ENCODE measurements around the gene IFITM5.
"Not testable (repeated sequence)": the region's sequence is repeated elsewhere in the genome, so short reads cannot be mapped to it uniquely, and the experiment has no call there.

IFITM5 gene

DNA sequence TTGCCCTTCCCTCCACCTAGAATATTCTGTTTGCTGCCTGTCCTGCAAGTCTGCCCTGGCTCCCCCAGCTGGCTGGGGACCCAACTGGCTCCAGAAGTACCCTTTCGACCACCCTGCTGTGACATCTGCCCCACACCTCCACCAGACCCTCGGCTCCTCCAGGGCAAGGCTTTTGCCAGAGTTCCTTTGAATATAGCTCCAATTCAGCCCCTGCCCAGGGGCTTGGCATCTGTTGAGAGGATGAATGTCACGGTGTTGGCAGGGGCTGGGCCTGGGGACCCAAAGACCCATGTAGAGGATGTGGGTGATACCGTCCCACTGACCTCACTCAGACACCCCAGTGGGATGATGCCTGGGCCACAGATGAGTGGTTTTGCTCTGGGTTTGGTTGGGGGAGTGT lies 17.2 kb downstream of the IFITM5 start:
- no peak for DNase-seq

DNA sequence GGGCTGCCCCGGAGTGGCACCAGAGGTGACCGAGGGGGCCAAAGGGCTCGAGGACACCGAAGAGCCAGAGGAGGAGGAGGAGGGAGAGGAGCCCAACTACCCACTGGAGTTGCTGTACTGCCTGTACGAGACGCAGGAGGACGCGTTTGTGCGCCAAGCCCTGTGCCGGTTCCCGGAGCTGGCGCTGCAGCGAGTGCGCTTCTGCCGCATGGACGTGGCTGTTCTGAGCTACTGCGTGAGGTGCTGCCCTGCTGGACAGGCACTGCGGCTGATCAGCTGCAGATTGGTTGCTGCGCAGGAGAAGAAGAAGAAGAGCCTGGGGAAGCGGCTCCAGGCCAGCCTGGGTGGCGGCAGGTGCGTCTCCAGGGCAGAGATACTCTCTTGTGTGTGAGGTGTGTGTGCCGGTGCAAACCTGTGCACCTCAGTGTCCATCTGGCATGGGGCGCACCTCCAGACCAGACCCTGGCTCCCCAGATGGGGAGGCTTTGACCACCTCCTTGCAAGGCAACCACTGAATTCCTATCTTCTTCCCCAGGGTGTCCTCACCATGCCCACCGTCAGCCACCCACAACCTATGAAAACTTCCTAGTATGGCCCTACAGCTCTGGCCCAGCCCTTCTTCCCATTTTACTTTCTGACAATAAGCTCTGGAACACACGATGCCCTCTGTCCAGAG lies 17.7 kb downstream of the IFITM5 start:
- DNase-seq: no peak

DNA sequence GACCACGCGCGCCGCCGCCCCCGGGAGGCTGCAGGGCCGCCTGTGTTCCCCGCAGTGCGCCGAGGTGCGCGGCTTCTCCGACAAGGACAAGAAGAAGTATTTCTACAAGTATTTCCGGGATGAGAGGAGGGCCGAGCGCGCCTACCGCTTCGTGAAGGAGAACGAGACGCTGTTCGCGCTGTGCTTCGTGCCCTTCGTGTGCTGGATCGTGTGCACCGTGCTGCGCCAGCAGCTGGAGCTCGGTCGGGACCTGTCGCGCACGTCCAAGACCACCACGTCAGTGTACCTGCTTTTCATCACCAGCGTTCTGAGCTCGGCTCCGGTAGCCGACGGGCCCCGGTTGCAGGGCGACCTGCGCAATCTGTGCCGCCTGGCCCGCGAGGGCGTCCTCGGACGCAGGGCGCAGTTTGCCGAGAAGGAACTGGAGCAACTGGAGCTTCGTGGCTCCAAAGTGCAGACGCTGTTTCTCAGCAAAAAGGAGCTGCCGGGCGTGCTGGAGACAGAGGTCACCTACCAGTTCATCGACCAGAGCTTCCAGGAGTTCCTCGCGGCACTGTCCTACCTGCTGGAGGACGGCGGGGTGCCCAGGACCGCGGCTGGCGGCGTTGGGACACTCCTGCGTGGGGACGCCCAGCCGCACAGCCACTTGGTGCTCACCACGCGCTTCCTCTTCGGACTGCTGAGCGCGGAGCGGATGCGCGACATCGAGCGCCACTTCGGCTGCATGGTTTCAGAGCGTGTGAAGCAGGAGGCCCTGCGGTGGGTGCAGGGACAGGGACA lies 18.4 kb downstream of the IFITM5 start:
- no peak for DNase-seq

- DNase-seq: no peak
These were observed 19.2 kb downstream of the IFITM5 start for GRCh38 chr11:279966-280705.

GRCh38 chr11:279040-279965 lies 20.0 kb downstream of the IFITM5 start:
- no peak for DNase-seq

DNA sequence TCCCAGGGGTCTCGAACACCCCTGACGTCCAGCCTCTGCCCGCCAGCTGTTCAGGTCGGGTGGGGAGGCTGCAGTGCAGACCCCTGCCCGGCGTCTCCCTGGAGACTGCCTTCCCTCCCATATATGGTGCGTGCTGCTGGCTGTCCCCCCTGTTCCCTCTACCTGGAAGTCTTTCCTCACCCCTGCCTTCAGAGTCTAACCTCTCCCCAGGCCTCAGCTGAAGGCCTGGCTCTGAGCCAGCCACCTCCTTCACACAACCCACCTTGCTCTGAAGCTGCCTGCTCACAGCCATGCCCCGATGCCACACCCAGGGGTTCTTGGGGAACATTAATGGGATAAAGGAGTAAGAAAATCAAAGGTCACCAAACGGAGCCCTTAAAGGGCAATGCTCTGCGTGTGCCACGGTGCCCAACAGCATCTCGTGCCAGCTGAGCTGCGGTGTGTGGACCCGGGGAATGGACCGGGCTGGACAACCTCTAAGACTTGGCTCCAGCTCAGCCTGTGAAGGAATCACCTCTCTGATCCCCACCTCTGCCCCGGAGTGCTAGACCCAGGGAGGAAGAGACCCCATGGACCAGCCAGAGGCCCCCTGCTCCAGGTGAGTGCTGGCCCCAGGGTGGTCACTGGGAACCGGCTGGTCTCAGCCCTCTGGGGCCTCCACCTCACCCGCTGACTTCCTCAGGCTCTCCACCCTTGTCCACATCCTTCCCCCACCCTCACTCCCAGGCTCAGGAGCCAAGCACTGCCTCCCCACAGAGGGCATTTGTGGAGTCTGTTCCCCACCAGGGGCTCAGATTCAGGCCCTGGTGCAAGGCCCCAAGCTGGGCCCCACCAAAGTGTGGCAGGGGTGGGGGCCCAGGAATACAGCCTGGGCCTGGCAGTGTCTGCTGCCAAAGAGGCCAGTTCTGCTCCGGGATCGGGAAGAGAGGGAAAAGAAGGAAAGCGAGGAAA lies 21.1 kb downstream of the IFITM5 start, which contains the start of gene NLRP6:
TSS of gene NLRP6 (plus strand) at position 407 of the 951 bp plus-strand sequence. CDS start at position 570, 163 bp downstream.
- no peak for DNase-seq

DNA sequence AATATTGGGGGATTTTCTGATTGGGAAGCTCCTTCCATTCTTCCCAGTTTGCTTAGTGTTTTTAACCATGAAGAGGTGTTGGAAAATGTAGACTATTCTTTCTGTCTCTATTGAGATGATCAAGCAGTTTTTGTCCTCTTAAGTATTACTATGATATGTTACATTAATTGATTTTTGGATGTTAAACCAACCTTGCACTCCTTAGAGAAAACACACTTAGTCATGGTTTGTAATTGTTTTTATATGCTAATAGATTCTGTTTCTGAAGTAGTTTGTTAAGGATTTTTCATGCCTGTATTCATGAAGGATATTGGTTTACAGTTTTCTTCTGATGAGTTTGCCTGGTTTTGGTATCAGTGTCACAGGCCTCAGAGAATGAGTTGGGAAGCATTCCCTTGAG lies 23.1 kb downstream of the IFITM5 start:
- no peak for DNase-seq

DNA sequence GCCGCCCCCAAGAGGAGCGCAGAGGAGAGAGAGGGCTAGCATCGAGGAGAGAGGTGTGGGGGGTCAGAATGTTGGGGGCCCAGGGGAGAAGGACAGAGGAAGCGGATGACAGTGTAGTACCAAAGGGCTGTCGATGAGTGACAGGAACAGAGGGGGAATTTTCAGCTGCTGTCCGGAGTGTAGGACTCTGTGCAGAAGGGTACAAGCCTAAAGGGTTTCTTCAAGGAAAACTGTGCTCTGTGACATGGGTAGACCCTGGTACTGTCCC lies 26.5 kb downstream of the IFITM5 start:
- no peak for DNase-seq

DNA sequence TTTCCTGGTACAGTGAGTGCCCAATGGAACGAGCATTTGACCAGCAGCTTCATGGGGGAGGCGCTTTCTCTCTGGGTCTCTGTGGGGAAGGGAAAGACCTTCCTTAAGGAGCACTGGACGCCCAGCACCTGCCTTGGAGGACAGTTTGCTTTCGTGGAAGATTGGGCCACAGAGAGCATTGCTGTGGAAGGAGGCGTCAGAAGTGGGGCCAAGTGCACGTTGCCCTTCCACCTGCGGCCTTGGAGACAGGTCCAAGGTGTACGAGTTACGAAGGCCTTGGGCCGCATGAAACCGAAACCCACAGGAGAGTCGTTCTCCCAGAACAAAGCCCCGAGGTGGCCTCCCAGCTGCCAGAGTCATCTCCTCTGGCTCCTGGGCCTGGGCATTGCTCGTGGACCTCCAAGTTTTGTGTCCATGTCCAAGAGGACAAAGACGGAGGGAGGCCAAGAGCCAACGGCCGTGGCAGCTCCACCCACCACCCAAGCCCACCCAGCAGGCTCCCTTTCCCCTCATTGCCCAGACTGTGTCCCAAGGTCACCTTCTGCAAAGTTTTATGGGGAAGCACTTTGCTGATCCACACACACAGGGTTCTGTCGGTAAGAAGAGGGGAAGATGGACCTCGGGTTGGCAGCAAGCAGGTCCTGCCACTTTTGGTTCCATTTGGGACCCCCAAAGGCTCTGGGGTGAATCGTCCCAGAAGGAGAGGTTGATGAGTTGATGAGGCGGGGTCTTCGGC lies 27.0 kb downstream of the IFITM5 start:
- DNase-seq: no peak

DNA sequence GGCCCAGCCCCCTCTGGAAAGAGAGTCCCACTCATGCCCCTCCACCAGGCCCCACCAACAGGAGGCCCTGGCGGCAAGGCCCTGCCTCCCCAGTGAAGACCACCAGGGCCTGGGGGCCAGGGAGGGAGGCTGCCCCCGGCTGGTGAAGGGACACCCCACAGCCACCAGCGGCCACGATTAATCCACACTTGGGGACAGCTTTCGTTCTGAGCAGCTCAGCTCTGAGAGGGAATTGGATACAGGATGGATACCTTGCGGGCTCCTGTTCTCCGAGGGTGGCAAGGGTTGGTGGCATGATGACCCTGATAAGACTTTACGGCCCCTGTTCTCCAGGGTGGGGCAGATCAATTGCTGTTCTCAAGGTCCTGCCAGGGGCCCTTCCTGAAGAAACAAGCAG lies 28.0 kb downstream of the IFITM5 start:
- DNase-seq: no peak

- DNase-seq: no peak
These were observed 28.6 kb downstream of the IFITM5 start for GRCh38 chr11:270451-271318.

GRCh38 chr11:269146-269890 lies 30.0 kb downstream of the IFITM5 start:
- DNase-seq: peak; percentile 95

DNA sequence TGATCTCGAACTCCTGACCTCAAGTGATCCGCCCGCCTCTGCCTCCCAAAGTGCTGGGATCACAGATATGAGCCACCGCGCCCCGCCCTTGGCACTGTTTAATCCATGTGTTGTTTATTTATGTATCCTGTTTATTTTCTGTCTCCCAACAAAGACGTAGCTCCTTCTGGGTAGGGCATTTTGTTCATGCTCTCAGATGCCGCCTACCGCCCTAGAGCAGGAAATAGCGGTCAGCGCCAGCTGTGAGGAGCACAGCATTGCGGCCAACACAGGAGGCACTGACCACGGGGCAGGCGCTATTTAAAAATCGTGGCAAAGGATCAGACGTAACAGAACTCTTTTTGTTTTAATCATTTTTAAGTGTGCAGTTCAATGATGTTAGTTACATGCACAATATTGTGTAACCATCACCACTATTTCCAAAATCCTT lies 30.6 kb downstream of the IFITM5 start:
- not testable (repeated sequence) for DNase-seq

DNA sequence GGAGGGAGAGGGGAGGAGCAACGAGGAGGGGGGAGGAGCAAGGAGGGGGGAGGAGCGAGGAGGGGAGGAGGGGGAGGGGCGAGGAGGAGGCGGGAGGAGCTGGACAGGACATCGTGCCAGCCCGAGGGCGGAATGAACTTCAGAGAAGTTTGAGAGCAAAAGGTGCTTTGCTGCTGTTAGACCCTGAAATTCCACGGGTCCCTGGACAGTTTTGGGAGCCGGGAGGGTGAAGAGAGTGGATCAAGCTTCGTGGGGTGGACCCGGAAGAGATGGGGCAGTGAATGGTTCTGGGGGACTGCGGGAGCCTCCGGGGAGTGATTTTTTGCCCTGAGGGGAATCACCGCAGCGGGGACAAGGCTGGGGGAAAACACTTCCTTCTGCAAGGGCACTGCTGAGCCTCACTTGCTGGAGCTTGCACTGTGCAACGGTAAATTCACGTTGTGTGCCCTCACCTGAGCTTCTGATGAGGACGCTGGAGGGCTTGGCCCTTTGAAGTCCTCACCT lies 31.8 kb downstream of the IFITM5 start:
- DNase-seq: no peak

GRCh38 chr11:266676-267439 lies 32.5 kb downstream of the IFITM5 start:
- DNase-seq: no peak

GRCh38 chr11:261624-262023 lies 37.7 kb downstream of the IFITM5 start:
- no peak for DNase-seq

DNA sequence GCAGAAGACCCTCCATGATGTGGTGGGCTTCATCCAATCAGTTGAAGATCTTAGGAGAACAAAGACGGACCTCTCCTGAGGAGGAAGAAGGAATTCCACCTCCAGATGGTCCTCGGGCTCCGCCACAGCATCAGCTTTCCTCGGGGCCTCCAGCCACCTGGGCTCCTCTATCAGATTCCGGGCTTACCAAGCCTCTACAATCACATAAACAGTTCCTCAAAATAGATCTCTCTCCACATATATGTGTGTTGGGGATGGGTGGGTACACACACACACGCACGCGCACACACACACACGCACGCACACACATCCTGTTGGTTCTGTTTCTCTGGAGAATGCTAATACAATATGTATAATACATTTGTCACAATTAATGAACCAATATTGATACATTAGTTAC lies 39.9 kb downstream of the IFITM5 start:
- no peak for DNase-seq

Measured in SIG-M5 (cell line).